Thymus (tissue), 11 donors: ENCODE results near the gene SH2D7. TPM values are rescaled to one million over a fixed set of nuclear protein-coding genes. Genes with fewer than 3 reads are reported as not detected.

Experiments
- DNase-seq, 9 donors: peaks; one replicate each; pipeline ENCODE4 v3.0.0-alpha.2; 2013; ENCODE audit warnings: low spot score in 9 of 9, low read depth in 6 of 9, missing footprints in 1 of 9
- H3K27ac ChIP-seq, 2 donors: one replicate each; pipeline ENCODE4 v1.5.1; 2013; ENCODE audit warnings: control low read depth in 1 of 2, low read depth in 1 of 2, low read length in 1 of 2, mild to moderate bottlenecking in 1 of 2, moderate library complexity in 1 of 2
- H3K27me3 ChIP-seq, 2 donors: one replicate each; pipeline ENCODE4 v1.5.1; 2013; ENCODE audit warnings: low read length in 1 of 2; ENCODE audit not compliant: control insufficient read depth in 2 of 2, insufficient read depth in 1 of 2
- H3K36me3 ChIP-seq, 2 donors: one replicate each; pipeline ENCODE4 v1.5.1; 2013; ENCODE audit warnings: low read length in 1 of 2, mild to moderate bottlenecking in 1 of 2, moderate library complexity in 1 of 2; ENCODE audit not compliant: control insufficient read depth in 2 of 2, insufficient read depth in 2 of 2
- H3K4me1 ChIP-seq, 2 donors: one replicate each; pipeline ENCODE4 v1.5.1; 2013; ENCODE audit warnings: low read length in 2 of 2; ENCODE audit not compliant: control insufficient read depth in 2 of 2, insufficient read depth in 2 of 2
- H3K4me3 ChIP-seq, 2 donors: one replicate each; pipeline ENCODE4 v1.5.1; 2013; ENCODE audit warnings: low read length in 2 of 2, control low read depth in 1 of 2, mild to moderate bottlenecking in 1 of 2
- H3K9me3 ChIP-seq, 2 donors: one replicate each; pipeline ENCODE4 v1.5.1; 2013; ENCODE audit warnings: low read length in 1 of 2, mild to moderate bottlenecking in 1 of 2; ENCODE audit not compliant: control insufficient read depth in 2 of 2, insufficient read depth in 1 of 2
- WGBS: extraction: QIAGEN DNeasy Blood & Tissue Kit; methylation state at CpG from one replicate; pipeline ENCODE4 v1.1.7; 2013; 5-methylcytosine and 5-hydroxymethylcytosine counted together
- polyA plus RNA-seq: library from polyadenylated mRNA; stranded (reverse); fragments of 200-250 nt; gene quantifications from one replicate; pipeline ENCODE4 v1.2.3, GENCODE V29; 2013
- total RNA-seq: library from RNA; stranded (reverse); fragments of 120-200 nt; gene quantifications from one replicate; pipeline ENCODE4 v1.2.4, GENCODE V29; 2013
- donor health status: healthy.

Gene SH2D7
- total and polyA plus RNA-seq, 2 donors, result 0.05 TPM

GRCh38 chr15:78073046-78073787 is 19.1 kb upstream of the SH2D7 start:
- H3K4me3 ChIP-seq, result no peak overlapping the region
- 95% methylated on average over 5 of the region's 5 CpGs for WGBS

GRCh38 chr15:78075490-78076230 is 16.7 kb upstream of the SH2D7 start:
- Histone ChIP-seq H3K27ac (peak overlapping the region in 1 of 2 donors; percentile 63), H3K4me1 (peaks cover 13 to 46% of the 10 kb centered on the region in 2 donors), H3K4me3 (peak overlapping the region; percentile 62 to 97), H3K36me3 (peaks cover 0 to 6% of the 10 kb centered on the region in 2 donors), H3K9me3 (no peaks in the 10 kb centered on the region), H3K27me3 (no peaks in the 10 kb centered on the region)
- WGBS, result 65% methylated on average over 7 of the region's 7 CpGs
- peak in 1 of 9 donors; percentile 33 for DNase-seq

More at GRCh38 chr15:78073046-78073787, 19.1 kb upstream of the SH2D7 start:
- H3K27me3 ChIP-seq, result no peaks in the 10 kb centered on the region
- H3K4me1 ChIP-seq, result peaks cover 37 to 70% of the 10 kb centered on the region in 2 donors
- DNase-seq, result no peak
- peaks cover 0 to 6% of the 10 kb centered on the region in 2 donors for H3K36me3 ChIP-seq
- H3K27ac ChIP-seq, result peak overlapping the region; percentile 55 to 74
- no peaks in the 10 kb centered on the region for H3K9me3 ChIP-seq

GRCh38 chr15:78076231-78077052 is 15.9 kb upstream of the SH2D7 start:
- no peak for DNase-seq
- peaks cover 13 to 42% of the 10 kb centered on the region in 2 donors for H3K4me1 ChIP-seq
- H3K9me3 ChIP-seq, result no peaks in the 10 kb centered on the region
- H3K36me3 ChIP-seq, result peaks cover 0 to 6% of the 10 kb centered on the region in 2 donors
- no peaks in the 10 kb centered on the region for H3K27me3 ChIP-seq
- 51% methylated on average over 17 of the region's 17 CpGs for WGBS
- H3K4me3 ChIP-seq, result peak overlapping the region; percentile 62 to 97
- H3K27ac ChIP-seq, result peak overlapping the region; percentile 63 to 86

- H3K36me3 ChIP-seq, result peaks cover 0 to 3% of the 10 kb centered on the region in 2 donors
- peaks cover 13 to 38% of the 10 kb centered on the region in 2 donors for H3K4me1 ChIP-seq
- peak within 1 kb of the TSS; percentile 62 to 97 for H3K4me3 ChIP-seq
- 1% methylated on average over 103 of the region's 104 CpGs for WGBS
- peak within 1 kb of the TSS; percentile 33 to 86 for H3K27ac ChIP-seq
- peak in 4 of 9 donors; percentile 55 to 77 (median 70) for DNase-seq
- H3K27me3 ChIP-seq, result no peaks in the 10 kb centered on the region
- no peaks in the 10 kb centered on the region for H3K9me3 ChIP-seq
Measured at GRCh38 chr15:78077053-78077870, 15.1 kb upstream of the SH2D7 start, which contains the start of gene TBC1D2B. TSS of gene TBC1D2B (minus strand) at chr15:78077711. CDS start at chr15:78077652, 59 bp downstream.

- WGBS, result 29% methylated on average over 7 of the region's 7 CpGs
- Histone ChIP-seq H3K27ac (no peak overlapping the region), H3K4me1 (peaks cover 13 to 35% of the 10 kb centered on the region in 2 donors)
Measured at GRCh38 chr15:78077871-78078210, 14.5 kb upstream of the SH2D7 start.

GRCh38 chr15:78079298-78080087 is 12.9 kb upstream of the SH2D7 start:
- Histone ChIP-seq H3K4me3 (no peak overlapping the region), H3K27me3 (no peaks in the 10 kb centered on the region), H3K4me1 (peaks cover 11 to 38% of the 10 kb centered on the region in 2 donors), H3K36me3 (peaks cover 0 to 3% of the 10 kb centered on the region in 2 donors), H3K9me3 (no peaks in the 10 kb centered on the region), H3K27ac (no peak overlapping the region)
- 98% methylated on average over 11 of the region's 11 CpGs for whole genome bisulfite sequencing
- DNase-seq, result no peak

More at GRCh38 chr15:78077871-78078210, 14.5 kb upstream of the SH2D7 start:
- no peaks in the 10 kb centered on the region for H3K9me3 ChIP-seq
- H3K27me3 ChIP-seq, result no peaks in the 10 kb centered on the region
- H3K4me3 ChIP-seq, result peak overlapping the region; percentile 32 to 97
- no peak for DNase-seq
- H3K36me3 ChIP-seq, result peaks cover 0 to 3% of the 10 kb centered on the region in 2 donors

- 99% methylated on average over 8 of the region's 8 CpGs for WGBS
- H3K27ac ChIP-seq, result no peak overlapping the region
Measured at GRCh38 chr15:78080088-78080460, 12.3 kb upstream of the SH2D7 start.

More at GRCh38 chr15:78080088-78080460, 12.3 kb upstream of the SH2D7 start:
- no peaks in the 10 kb centered on the region for H3K27me3 ChIP-seq
- H3K9me3 ChIP-seq, result no peaks in the 10 kb centered on the region
- H3K36me3 ChIP-seq, result no peaks in the 10 kb centered on the region
- DNase-seq, result no peak
- peaks cover 11 to 36% of the 10 kb centered on the region in 2 donors for H3K4me1 ChIP-seq
- H3K4me3 ChIP-seq, result no peak overlapping the region
